ENCODE measurements around the gene CRP.
A peak's percentile ranks its signal among the peaks of the same experiment; 100 is the strongest.
"Not testable (repeated sequence)": the region's sequence is repeated elsewhere in the genome, so short reads cannot be mapped to it uniquely, and the experiment has no call there.

Gene CRP

GRCh38 chr1:159699653-159700052 lies 14.7 kb downstream of the CRP start:
- Histone ChIP-seq H3K36me3 (ENCODE audit: control insufficient read depth, insufficient read depth, low read length, severe bottlenecking) (no peaks in the 10 kb centered on the region), H3K4me1 (ENCODE audit: control insufficient read depth, insufficient read depth, low read length) (no peaks in the 10 kb centered on the region), H3K9ac (ENCODE audit: low read length) (no peak overlapping the region), H3K4me3 (ENCODE audit: low read length) (no peak overlapping the region), H3K27me3 (replicated peaks; ENCODE audit: control insufficient read depth, insufficient read depth, low read length) (peaks cover 8% of the 10 kb centered on the region), H3K9me3 (ENCODE audit: control insufficient read depth, low read length) (no peaks in the 10 kb centered on the region)
- DNase-seq (ENCODE audit: low read depth), result no peak

DNA sequence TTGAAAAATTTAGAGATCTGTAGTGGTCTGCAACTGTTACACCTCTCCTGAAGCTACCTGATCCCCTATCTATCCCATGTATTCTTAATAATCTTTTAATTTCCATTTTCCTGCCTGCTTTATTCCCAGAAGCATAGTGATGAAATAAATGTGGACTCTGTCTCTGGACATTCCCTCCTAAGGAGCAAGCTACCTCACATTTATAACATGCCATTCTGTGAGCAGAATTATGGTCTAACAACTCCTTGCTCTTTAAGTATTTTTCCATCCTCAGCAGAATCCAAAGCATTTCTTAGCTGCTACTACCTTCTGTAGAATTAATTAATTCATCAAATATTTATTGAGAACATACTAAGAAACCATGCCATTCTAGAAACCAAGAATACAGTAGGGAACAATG lies 15.1 kb downstream of the CRP start:
- H3K4me3 ChIP-seq (ENCODE audit: low read length), result no peak overlapping the region
- H3K27me3 ChIP-seq (replicated peaks; ENCODE audit: control insufficient read depth, insufficient read depth, low read length), result peaks cover 8% of the 10 kb centered on the region
- H3K36me3 ChIP-seq (ENCODE audit: control insufficient read depth, insufficient read depth, low read length, severe bottlenecking), result no peaks in the 10 kb centered on the region
- H3K9me3 ChIP-seq (ENCODE audit: control insufficient read depth, low read length), result no peaks in the 10 kb centered on the region
- peak; percentile 4 for DNase-seq (ENCODE audit: low read depth)
- no peak overlapping the region for H3K9ac ChIP-seq (ENCODE audit: low read length)
- no peaks in the 10 kb centered on the region for H3K4me1 ChIP-seq (ENCODE audit: control insufficient read depth, insufficient read depth, low read length)

DNA sequence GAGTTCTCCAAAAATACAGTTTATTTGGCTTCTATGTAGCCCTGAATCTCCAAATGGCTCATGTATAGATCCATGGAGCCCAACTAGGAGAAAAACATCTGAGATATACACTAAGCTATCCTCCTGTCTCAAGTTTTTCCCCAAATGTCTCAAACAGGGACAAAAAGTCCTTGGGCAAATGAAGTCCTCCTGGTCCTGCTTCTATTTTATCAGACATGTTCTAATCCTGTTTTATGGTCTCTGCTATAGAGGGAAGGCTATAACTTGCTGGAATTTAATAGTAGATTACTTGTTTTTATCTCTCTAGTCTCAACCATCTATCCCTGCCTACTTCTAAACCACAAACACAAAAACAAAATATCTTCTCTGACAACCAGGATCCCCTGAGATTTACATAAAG lies 26.9 kb downstream of the CRP start:
- Histone ChIP-seq H3K36me3 (ENCODE audit: control insufficient read depth, insufficient read depth, low read length, severe bottlenecking) (no peaks in the 10 kb centered on the region), H3K4me1 (ENCODE audit: control insufficient read depth, insufficient read depth, low read length) (no peaks in the 10 kb centered on the region), H3K27me3 (replicated peaks; ENCODE audit: control insufficient read depth, insufficient read depth, low read length) (peaks cover 9% of the 10 kb centered on the region), H3K9me3 (ENCODE audit: control insufficient read depth, low read length) (no peaks in the 10 kb centered on the region), H3K4me3 (ENCODE audit: low read length) (no peak overlapping the region), H3K9ac (ENCODE audit: low read length) (no peak overlapping the region)
- no peak for DNase-seq (ENCODE audit: low read depth)

GRCh38 chr1:159686599-159687299 lies 27.6 kb downstream of the CRP start:
- H3K9ac ChIP-seq (ENCODE audit: low read length), result no peak overlapping the region
- H3K36me3 ChIP-seq (ENCODE audit: control insufficient read depth, insufficient read depth, low read length, severe bottlenecking), result no peaks in the 10 kb centered on the region
- H3K9me3 ChIP-seq (ENCODE audit: control insufficient read depth, low read length), result no peaks in the 10 kb centered on the region
- H3K27me3 ChIP-seq (replicated peaks; ENCODE audit: control insufficient read depth, insufficient read depth, low read length), result peaks cover 9% of the 10 kb centered on the region
- H3K4me1 ChIP-seq (ENCODE audit: control insufficient read depth, insufficient read depth, low read length), result no peaks in the 10 kb centered on the region
- H3K4me3 ChIP-seq (ENCODE audit: low read length), result no peak overlapping the region
- DNase-seq (ENCODE audit: low read depth), result no peak

DNA sequence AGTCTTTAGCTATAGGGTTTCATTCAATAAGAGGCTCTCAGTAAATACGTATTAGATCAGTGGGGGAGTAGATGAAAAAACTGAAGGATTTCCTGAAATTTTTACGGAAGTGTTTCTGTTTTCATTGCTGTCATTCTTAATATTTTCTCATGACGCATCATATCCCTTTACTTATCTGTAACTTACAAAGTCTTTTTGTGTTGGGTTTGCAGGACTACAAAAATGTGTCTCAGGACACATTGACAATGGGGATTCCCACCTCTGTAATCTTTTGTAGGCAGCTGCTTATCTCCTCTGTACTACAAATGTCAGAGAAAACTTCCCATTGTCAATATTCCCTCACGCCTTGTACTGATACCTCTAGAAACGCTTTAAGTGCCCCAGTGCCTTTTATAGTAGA lies 35.5 kb downstream of the CRP start:
- DNase-seq (ENCODE audit: low read depth), result no peak

DNA sequence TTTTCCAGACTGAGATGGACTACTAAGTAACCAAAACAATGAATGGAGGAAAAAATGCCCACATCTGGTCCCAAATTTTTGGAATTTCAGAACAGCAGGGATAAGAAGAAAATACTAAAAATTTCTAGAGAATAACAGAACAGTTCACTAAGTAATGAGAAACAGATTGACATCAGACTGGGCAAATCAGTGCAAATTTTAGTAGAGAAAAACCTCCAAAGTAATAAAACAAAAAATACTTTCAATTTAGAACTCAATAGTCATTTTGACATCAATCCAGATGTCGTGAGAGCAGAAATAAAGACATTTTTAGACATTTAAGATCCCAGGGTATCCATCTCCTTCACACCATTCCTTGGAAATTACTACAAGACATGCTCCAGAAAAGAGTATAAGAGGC lies 39.3 kb downstream of the CRP start:
- H3K27me3 ChIP-seq (replicated peaks; ENCODE audit: control insufficient read depth, insufficient read depth, low read length), result no peaks in the 10 kb centered on the region
- H3K9ac ChIP-seq (ENCODE audit: low read length), result no peak overlapping the region
- DNase-seq (ENCODE audit: low read depth), result peak; percentile 34
- H3K36me3 ChIP-seq (ENCODE audit: control insufficient read depth, insufficient read depth, low read length, severe bottlenecking), result no peaks in the 10 kb centered on the region
- no peaks in the 10 kb centered on the region for H3K4me1 ChIP-seq (ENCODE audit: control insufficient read depth, insufficient read depth, low read length)
- no peak overlapping the region for H3K4me3 ChIP-seq (ENCODE audit: low read length)
- H3K9me3 ChIP-seq (ENCODE audit: control insufficient read depth, low read length), result no peaks in the 10 kb centered on the region

More for the DNA sequence above, 35.5 kb downstream of the CRP start:
- Histone ChIP-seq H3K27me3 (replicated peaks; ENCODE audit: control insufficient read depth, insufficient read depth, low read length) (no peaks in the 10 kb centered on the region), H3K4me3 (ENCODE audit: low read length) (no peak overlapping the region), H3K9me3 (ENCODE audit: control insufficient read depth, low read length) (no peaks in the 10 kb centered on the region), H3K36me3 (ENCODE audit: control insufficient read depth, insufficient read depth, low read length, severe bottlenecking) (no peaks in the 10 kb centered on the region), H3K4me1 (ENCODE audit: control insufficient read depth, insufficient read depth, low read length) (no peaks in the 10 kb centered on the region), H3K9ac (ENCODE audit: low read length) (no peak overlapping the region)

- H3K36me3 ChIP-seq (ENCODE audit: control insufficient read depth, insufficient read depth, low read length, severe bottlenecking); H3K4me1 ChIP-seq (ENCODE audit: control insufficient read depth, insufficient read depth, low read length); H3K27me3 ChIP-seq (replicated peaks; ENCODE audit: control insufficient read depth, insufficient read depth, low read length); H3K9ac ChIP-seq (ENCODE audit: low read length); H3K9me3 ChIP-seq (ENCODE audit: control insufficient read depth, low read length); DNase-seq (ENCODE audit: low read depth); H3K4me3 ChIP-seq (ENCODE audit: low read length): not testable (repeated sequence)
These were observed 42.0 kb downstream of the CRP start for GRCh38 chr1:159672390-159672789.

DNA sequence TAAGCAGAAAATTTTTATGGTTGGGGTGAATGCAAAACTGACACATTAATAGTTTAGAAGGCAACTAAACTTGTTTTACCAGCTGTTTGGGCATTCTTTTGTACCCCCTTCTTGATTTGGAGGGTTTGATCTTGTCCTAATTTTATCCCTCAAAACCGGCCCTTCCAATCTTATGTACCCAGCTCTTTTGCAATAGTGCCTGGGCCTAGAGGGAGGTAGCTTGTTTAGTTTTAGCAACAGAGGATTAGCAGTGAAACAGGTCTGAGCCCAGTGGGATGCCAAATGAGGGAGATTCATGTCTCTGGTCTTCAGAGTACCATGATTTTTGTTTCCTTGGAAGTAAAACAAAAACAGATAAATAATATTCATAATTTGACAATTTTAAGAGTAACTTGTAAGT lies 45.1 kb downstream of the CRP start:
- peak; percentile 17 for DNase-seq (ENCODE audit: low read depth)
- no peaks in the 10 kb centered on the region for H3K9me3 ChIP-seq (ENCODE audit: control insufficient read depth, low read length)

DNA sequence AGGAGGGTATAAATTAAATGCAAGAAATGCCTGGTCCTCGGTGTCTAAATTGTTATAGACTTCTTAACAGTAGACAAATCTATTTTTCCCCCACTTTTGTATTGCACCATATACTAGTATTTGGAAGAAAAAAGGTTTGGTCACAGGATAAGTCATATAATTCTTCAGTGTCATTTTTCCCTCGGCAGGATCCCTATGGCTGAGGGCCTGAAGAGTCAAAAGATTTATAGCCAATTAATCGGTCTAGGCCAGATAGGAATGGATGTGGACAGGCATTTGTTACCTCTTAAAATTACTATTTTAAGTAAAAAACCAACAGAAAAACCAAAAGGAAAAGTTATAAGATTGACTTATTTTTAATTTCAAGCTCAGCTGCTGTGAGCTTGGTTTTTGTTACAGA lies 45.6 kb downstream of the CRP start:
- H3K9me3 ChIP-seq (ENCODE audit: control insufficient read depth, low read length), result peaks cover 3% of the 10 kb centered on the region
- no peak for DNase-seq (ENCODE audit: low read depth)
- no peaks in the 10 kb centered on the region for H3K27me3 ChIP-seq (replicated peaks; ENCODE audit: control insufficient read depth, insufficient read depth, low read length)
- H3K4me1 ChIP-seq (ENCODE audit: control insufficient read depth, insufficient read depth, low read length), result no peaks in the 10 kb centered on the region
- H3K36me3 ChIP-seq (ENCODE audit: control insufficient read depth, insufficient read depth, low read length, severe bottlenecking), result no peaks in the 10 kb centered on the region
- no peak overlapping the region for H3K9ac ChIP-seq (ENCODE audit: low read length)
- no peak overlapping the region for H3K4me3 ChIP-seq (ENCODE audit: low read length)

More for the DNA sequence above, 45.1 kb downstream of the CRP start:
- Histone ChIP-seq H3K27me3 (replicated peaks; ENCODE audit: control insufficient read depth, insufficient read depth, low read length) (no peaks in the 10 kb centered on the region), H3K4me1 (ENCODE audit: control insufficient read depth, insufficient read depth, low read length) (no peaks in the 10 kb centered on the region), H3K9ac (ENCODE audit: low read length) (no peak overlapping the region), H3K4me3 (ENCODE audit: low read length) (no peak overlapping the region), H3K36me3 (ENCODE audit: control insufficient read depth, insufficient read depth, low read length, severe bottlenecking) (no peaks in the 10 kb centered on the region)

DNA sequence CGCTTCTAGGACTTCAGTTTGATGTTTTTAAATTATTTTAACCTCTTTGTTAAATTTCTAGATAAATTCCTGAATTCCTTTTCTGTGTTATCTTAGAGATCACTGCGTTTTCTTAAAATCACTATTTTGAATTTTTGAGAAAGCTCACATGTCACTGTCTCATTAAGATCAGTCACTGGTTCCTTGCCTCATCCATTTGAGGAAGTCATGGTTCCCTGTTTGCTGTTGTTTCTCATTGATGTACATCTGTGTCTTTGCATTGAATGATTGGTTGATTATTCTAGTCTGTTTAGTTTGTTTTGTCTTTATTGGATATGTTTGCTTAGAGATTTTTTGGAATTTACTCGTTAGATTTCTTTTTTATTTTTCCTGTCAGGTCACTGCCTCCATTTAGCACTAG lies 50.1 kb downstream of the CRP start:
- H3K36me3 ChIP-seq (ENCODE audit: control insufficient read depth, insufficient read depth, low read length, severe bottlenecking), result no peaks in the 10 kb centered on the region
- H3K9ac ChIP-seq (ENCODE audit: low read length), result no peak overlapping the region
- H3K4me1 ChIP-seq (ENCODE audit: control insufficient read depth, insufficient read depth, low read length), result no peaks in the 10 kb centered on the region
- H3K4me3 ChIP-seq (ENCODE audit: low read length), result no peak overlapping the region
- H3K9me3 ChIP-seq (ENCODE audit: control insufficient read depth, low read length), result peaks cover 7% of the 10 kb centered on the region
- no peak for DNase-seq (ENCODE audit: low read depth)
- no peaks in the 10 kb centered on the region for H3K27me3 ChIP-seq (replicated peaks; ENCODE audit: control insufficient read depth, insufficient read depth, low read length)

DNA sequence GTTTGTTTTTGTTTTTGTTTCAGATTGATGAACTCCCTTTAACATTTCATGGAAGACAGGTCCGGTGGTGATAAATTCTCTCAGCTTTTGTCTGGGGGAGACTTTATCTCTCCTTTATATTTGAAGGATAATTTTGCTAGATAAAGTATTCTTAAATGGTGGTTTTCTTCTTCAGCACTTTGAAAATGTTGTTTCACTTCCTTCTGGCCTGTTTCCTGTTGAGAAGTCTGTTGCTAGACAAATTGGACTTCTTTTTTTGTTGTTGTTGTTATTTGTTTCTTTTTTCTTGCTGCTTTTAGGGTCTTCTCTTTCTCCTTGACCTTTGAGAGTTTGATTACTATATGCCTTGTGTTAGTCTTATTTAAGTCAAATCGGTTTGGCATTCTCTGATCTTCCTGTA lies 50.8 kb downstream of the CRP start:
- Histone ChIP-seq H3K36me3 (ENCODE audit: control insufficient read depth, insufficient read depth, low read length, severe bottlenecking) (no peaks in the 10 kb centered on the region), H3K27me3 (replicated peaks; ENCODE audit: control insufficient read depth, insufficient read depth, low read length) (no peaks in the 10 kb centered on the region), H3K4me1 (ENCODE audit: control insufficient read depth, insufficient read depth, low read length) (no peaks in the 10 kb centered on the region), H3K9me3 (ENCODE audit: control insufficient read depth, low read length) (peaks cover 7% of the 10 kb centered on the region), H3K9ac (ENCODE audit: low read length) (no peak overlapping the region), H3K4me3 (ENCODE audit: low read length) (no peak overlapping the region)
- no peak for DNase-seq (ENCODE audit: low read depth)
